Activated CD4-positive, alpha-beta T cell treated with anti-CD3 and anti-CD28 coated beads, Interleukin-2, amount 50 U/mL, for 24 hours (primary cell): ENCODE data around the gene MTX1.
A peak's percentile ranks its signal among the peaks of the same experiment; 100 is the strongest.

Experiments used
- DNase-seq, 2 donors: peaks; one replicate each; pipeline ENCODE4 v3.0.0-alpha.2; 2020; ENCODE audit warnings: low read depth in 1 of 2, low spot score in 1 of 2

The MTX1 gene

GRCh38 chr1:155255243-155256007, 46.9 kb downstream of the MTX1 start, which contains the start of gene ENTREP3:
TSS of gene ENTREP3 (minus strand) at chr1:155255483. CDS start at chr1:155254877, 606 bp downstream.
- DNase-seq = peak; percentile 55 to 74

GRCh38 chr1:155256058-155256852, 47.8 kb downstream of the MTX1 start:
- DNase-seq = no peak

DNA sequence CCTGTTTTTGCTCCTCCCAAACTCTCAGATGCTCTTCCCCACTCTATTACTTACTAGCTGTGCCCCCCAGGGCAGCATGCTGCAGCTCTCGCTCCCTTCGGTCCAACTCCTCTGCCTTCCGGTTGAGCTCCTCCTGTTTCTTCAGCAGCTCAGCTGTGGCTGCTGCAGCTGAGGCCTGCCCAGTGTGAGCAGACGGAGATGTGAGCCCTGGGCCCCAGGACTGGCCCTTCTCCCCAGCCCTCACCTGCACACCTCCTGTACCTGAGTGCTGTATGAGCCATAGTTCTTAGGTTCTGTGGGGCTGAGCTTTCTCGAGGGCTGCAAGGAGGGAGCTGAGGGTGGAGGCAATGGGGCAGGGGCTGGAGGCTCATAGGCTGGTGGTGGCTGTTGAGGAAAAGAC, 51.8 kb downstream of the MTX1 start:
- no peak for DNase-seq

DNA sequence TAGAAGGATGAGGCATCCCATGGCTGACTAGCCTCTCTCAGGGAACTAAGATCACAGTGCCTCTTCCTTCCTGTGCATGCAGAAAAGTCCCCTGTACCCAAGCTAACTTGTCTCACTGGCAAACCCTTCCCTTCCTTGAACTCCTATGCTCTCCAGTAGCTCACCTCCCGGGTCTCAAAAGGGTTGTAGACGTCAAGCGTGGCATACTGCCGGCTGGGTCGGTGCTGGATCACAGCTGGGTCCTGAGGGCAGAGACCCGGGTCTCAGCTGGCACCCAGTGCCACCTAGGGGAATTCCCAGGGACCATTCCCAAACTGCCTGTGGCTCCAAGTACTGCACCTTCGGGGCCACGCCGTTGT, 53.0 kb downstream of the MTX1 start:
- no peak for DNase-seq

DNA sequence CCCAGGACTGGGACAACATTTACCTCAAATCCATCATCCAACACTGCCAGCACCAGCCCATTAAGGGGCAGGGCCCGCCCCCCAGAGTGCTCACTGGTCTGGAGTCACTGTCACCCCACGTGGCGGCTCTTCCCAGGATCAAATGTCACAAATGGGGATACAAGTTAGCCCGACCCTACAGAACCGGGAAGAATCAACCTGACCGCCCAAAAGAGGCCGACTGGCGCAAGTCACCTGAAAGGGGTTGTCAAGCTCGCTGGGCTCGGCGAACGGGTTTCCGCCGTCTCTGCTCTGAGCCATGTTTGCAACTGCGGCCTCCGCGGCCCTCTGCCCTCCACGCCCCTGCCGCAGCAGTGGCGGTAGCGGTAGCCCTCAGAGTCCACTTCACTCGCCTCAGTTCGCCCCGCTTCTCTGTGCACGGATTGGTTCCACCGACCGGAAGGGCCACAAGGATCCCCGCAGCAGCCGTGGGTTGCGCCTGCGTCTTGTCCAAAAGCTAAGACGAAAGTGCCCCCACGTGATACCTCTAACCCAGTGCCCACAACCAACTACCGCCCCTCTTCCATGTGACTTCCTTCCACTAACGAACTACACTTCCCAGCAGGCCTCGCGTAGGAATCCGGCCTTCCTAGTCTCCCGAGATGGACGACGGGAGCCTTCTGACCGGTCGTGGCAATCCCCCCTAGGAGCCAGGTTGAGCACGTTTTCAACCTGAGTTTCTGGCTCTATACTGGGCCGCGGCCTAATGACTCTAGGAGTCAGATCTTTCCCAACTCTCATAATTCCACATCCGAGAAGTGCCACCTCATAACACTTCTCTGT, 53.6 kb downstream of the MTX1 start, which contains the start of gene SCAMP3:
TSS of gene SCAMP3 (minus strand) at position 509 of the 822 bp plus-strand sequence. CDS start at position 300, 209 bp downstream.
- DNase-seq = peak; percentile 68 to 89

- DNase-seq = no peak
These were observed 54.6 kb downstream of the MTX1 start for GRCh38 chr1:155263067-155263466.
